Parathyroid adenoma (tissue), 2 donors: ENCODE data around the gene IL1RAPL2.

Experiments
- H2AFZ ChIP-seq: fragments of 300-600 bp; sonication (generic); one replicate; pipeline ENCODE4 v1.7.0; 2017; ENCODE audit warnings: antibody characterized with exemption, mild to moderate bottlenecking
- H3K27ac ChIP-seq: fragments of 300-600 bp; sonication (generic); one replicate; pipeline ENCODE4 v1.7.0; 2017
- H3K27me3 ChIP-seq: fragments of 300-600 bp; sonication (generic); one replicate; pipeline ENCODE4 v1.7.0; 2017; ENCODE audit warnings: low read length; ENCODE audit not compliant: control insufficient read depth, insufficient read depth
- H3K36me3 ChIP-seq: fragments of 300-600 bp; sonication (generic); one replicate; pipeline ENCODE4 v1.7.0; 2017; ENCODE audit warnings: low read length; ENCODE audit not compliant: control insufficient read depth, insufficient read depth
- H3K4me1 ChIP-seq: fragments of 300-600 bp; sonication (generic); one replicate; pipeline ENCODE4 v1.7.0; 2017; ENCODE audit warnings: control low read depth
- H3K4me2 ChIP-seq: fragments of 300-600 bp; sonication (generic); one replicate; pipeline ENCODE4 v1.7.0; 2017; ENCODE audit warnings: low read length
- H3K4me3 ChIP-seq: fragments of 300-600 bp; sonication (generic); one replicate; pipeline ENCODE4 v1.7.0; 2017; ENCODE audit warnings: low read depth, low read length
- H3K79me2 ChIP-seq: fragments of 300-600 bp; sonication (generic); one replicate; pipeline ENCODE4 v1.7.0; 2017; ENCODE audit warnings: control low read depth
- H3K9ac ChIP-seq: fragments of 300-600 bp; sonication (generic); one replicate; pipeline ENCODE4 v1.7.0; 2017; ENCODE audit warnings: mild to moderate bottlenecking
- H3K9me3 ChIP-seq: fragments of 300-600 bp; sonication (generic); one replicate; pipeline ENCODE4 v1.7.0; 2017; ENCODE audit warnings: low read length; ENCODE audit not compliant: control insufficient read depth
- CTCF ChIP-seq: fragments of 300-600 bp; sonication (generic); IDR thresholded peaks from one replicate; pipeline ENCODE4 v1.7.0; 2017; ENCODE audit warnings: antibody characterized with exemption, mild to moderate bottlenecking
- donor health status: primary hyperparathyroidism.

IL1RAPL2 gene

DNA sequence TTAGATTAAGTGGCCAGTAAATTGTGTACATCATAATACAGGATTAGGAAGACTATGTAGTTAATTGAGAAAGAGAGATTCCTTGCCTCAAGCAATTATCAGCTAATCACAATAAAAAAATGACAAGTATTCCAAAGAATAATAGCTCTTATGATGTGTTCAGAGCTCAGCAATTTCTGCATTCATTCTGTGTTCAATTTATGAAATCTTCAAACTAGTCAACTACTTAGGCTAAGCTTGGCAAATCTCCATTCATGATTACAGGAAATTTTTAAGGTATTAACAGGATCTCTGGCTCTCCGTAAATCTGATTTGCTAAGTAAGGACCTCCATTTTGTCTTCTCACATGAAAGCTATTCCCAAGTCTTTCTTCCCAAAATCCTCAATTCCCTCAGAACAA, 911.4 kb downstream of the IL1RAPL2 start:
- TF ChIP-seq CTCF, result no peak
- H3K4me3 ChIP-seq, result no peak overlapping the region
- H3K36me3 ChIP-seq, result no peaks in the 10 kb centered on the region
- no peaks in the 10 kb centered on the region for H3K27me3 ChIP-seq
- H3K4me2 ChIP-seq, result no peak overlapping the region
- H3K9ac ChIP-seq, result no peak overlapping the region
- H2AFZ ChIP-seq, result no peak overlapping the region
- no peaks in the 10 kb centered on the region for H3K4me1 ChIP-seq
- no peaks in the 10 kb centered on the region for H3K9me3 ChIP-seq
- H3K27ac ChIP-seq, result no peak overlapping the region
- no peaks in the 10 kb centered on the region for H3K79me2 ChIP-seq

DNA sequence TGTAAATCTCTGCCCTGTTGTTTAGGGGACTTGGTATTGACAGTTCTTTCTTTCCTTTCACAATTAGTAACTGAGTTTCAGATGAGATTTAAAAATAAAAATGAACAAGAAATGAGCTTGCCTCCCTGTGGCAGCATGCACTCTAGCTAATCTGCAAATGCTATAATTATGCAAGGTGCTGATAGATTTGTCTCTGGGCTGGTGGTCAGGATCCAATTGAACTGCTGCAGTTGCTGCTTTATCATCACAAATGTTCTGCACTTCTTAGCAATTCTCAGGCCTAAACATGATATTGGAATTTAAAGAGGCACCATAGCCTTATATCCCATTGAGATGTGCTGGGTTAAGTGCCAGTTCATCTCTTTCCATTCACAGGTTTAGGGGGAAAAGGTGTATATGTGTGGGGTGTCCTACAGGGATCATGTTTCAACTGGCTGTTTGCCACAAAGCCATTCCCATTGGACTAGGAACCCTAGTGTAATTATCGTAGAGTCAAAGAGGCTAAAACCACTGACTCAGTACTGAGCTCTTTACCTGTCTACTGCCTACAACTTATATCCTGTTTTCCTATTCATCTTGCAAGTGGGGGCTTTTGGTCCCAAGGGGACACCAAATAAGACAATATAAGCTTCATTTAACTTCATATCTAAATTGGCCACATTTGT, 914.8 kb downstream of the IL1RAPL2 start:
- Histone ChIP-seq H2AFZ (no peak overlapping the region), H3K36me3 (no peaks in the 10 kb centered on the region), H3K79me2 (no peaks in the 10 kb centered on the region), H3K9me3 (no peaks in the 10 kb centered on the region), H3K27me3 (no peaks in the 10 kb centered on the region), H3K4me2 (no peak overlapping the region), H3K27ac (no peak overlapping the region), H3K9ac (no peak overlapping the region), H3K4me3 (no peak overlapping the region), H3K4me1 (no peaks in the 10 kb centered on the region)
- TF ChIP-seq CTCF, result no peak

GRCh38 chrX:105483011-105483410, 917.0 kb downstream of the IL1RAPL2 start:
- Histone ChIP-seq H3K27ac (no peak overlapping the region), H3K79me2 (no peaks in the 10 kb centered on the region), H3K27me3 (no peaks in the 10 kb centered on the region), H3K4me2 (no peak overlapping the region), H3K9me3 (no peaks in the 10 kb centered on the region), H3K4me1 (no peaks in the 10 kb centered on the region), H3K4me3 (no peak overlapping the region), H3K9ac (no peak overlapping the region), H3K36me3 (no peaks in the 10 kb centered on the region), H2AFZ (no peak overlapping the region)
- TF ChIP-seq CTCF, result no peak

GRCh38 chrX:105488716-105489115, 922.7 kb downstream of the IL1RAPL2 start:
- no peaks in the 10 kb centered on the region for H3K9me3 ChIP-seq
- no peak overlapping the region for H3K4me3 ChIP-seq
- no peak overlapping the region for H3K27ac ChIP-seq
- no peak overlapping the region for H3K9ac ChIP-seq
- H3K4me1 ChIP-seq, result no peaks in the 10 kb centered on the region
- H3K36me3 ChIP-seq, result no peaks in the 10 kb centered on the region
- no peak for TF ChIP-seq CTCF
- no peak overlapping the region for H3K4me2 ChIP-seq
- H3K27me3 ChIP-seq, result no peaks in the 10 kb centered on the region
- H3K79me2 ChIP-seq, result no peaks in the 10 kb centered on the region
- no peak overlapping the region for H2AFZ ChIP-seq

DNA sequence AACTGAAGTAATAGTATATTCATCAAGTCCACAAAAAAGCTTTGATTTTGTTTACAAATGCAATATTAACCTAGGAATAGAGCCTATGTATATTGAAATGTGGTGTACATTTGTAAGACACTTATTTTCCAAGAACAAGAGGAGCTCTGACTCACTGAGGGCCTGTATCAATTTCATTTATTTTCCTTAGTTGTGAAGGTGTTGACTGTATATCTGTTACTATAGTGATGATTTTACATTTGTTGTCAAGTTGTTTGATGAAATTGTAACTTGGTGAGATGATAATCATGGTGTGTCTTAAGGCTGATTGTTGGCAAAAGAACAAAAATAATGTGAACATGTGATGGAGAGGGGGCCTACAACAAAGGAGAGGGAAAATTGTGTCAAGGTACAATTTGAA, 929.4 kb downstream of the IL1RAPL2 start:
- no peak overlapping the region for H3K9ac ChIP-seq
- no peak overlapping the region for H3K4me2 ChIP-seq
- no peaks in the 10 kb centered on the region for H3K9me3 ChIP-seq
- H3K4me1 ChIP-seq, result no peaks in the 10 kb centered on the region
- TF ChIP-seq CTCF, result no peak
- no peaks in the 10 kb centered on the region for H3K27me3 ChIP-seq
- no peak overlapping the region for H3K4me3 ChIP-seq
- no peaks in the 10 kb centered on the region for H3K79me2 ChIP-seq
- H3K36me3 ChIP-seq, result no peaks in the 10 kb centered on the region
- no peak overlapping the region for H2AFZ ChIP-seq
- H3K27ac ChIP-seq, result no peak overlapping the region
